Heart right ventricle (tissue), 16 donors: ENCODE measurements around the gene DOCK2. TPM values are rescaled to one million over a fixed set of nuclear protein-coding genes. Genes with fewer than 3 reads are reported as not detected.

Source experiments
- ATAC-seq, 8 donors: fragments of 200-7000 bp; cut with Tn5 transposase; one replicate each; pipeline ENCODE4 v1.9.1; 2020; ENCODE audit warnings: mild to moderate bottlenecking in 8 of 8, moderate library complexity in 8 of 8, moderate number of reproducible peaks in 1 of 8
- DNase-seq, 2 donors: peaks; one replicate each; pipeline ENCODE4 v3.0.0-alpha.2; 2020
- H3K27ac ChIP-seq, 10 donors: fragments of 200-600 bp; sonication (generic) in 2 of 10; one replicate each; pipeline versions ENCODE4 v1.5.0 to v1.8.0; 2020 to 2022; ENCODE audit warnings: mild to moderate bottlenecking in 3 of 10
- H3K27me3 ChIP-seq, 7 donors: fragments of 200-600 bp; one replicate each; pipeline ENCODE4 v1.8.0; 2021 to 2022; ENCODE audit warnings: mild to moderate bottlenecking in 2 of 7
- H3K36me3 ChIP-seq, 9 donors: fragments of 200-600 bp; sonication (generic) in 1 of 9; one replicate each; pipeline versions ENCODE4 v1.5.0 to v1.8.0; 2020 to 2022; ENCODE audit warnings: mild to moderate bottlenecking in 2 of 9
- H3K4me1 ChIP-seq, 9 donors: fragments of 200-600 bp; sonication (generic) in 1 of 9; one replicate each; pipeline versions ENCODE4 v1.5.0 to v1.8.0; 2020 to 2022; ENCODE audit warnings: mild to moderate bottlenecking in 4 of 9
- H3K4me3 ChIP-seq, 10 donors: fragments of 200-600 bp; sonication (generic) in 2 of 10; one replicate each; pipeline versions ENCODE4 v1.5.0 to v1.8.0; 2020 to 2022; ENCODE audit warnings: mild to moderate bottlenecking in 7 of 10, moderate library complexity in 2 of 10
- H3K9me3 ChIP-seq, 11 donors: fragments of 200-600 bp in 10 of 11; sonication (generic) in 2 of 11; one replicate each; pipeline versions ENCODE4 v1.5.0 to v1.8.0; 2013 to 2022; ENCODE audit warnings: mild to moderate bottlenecking in 2 of 11, control low read depth in 1 of 11, moderate library complexity in 1 of 11
- WGBS, 2 donors: extraction: QIAGEN DNeasy Blood & Tissue Kit; methylation state at CpG; one replicate each; pipeline ENCODE4 v1.1.7; 2013; ENCODE audit warnings: inconsistent platforms in 1 of 2; 5-methylcytosine and 5-hydroxymethylcytosine counted together
- intact Hi-C, 10 donors: fragments of 100-400 bp; cut with DNase I; formaldehyde crosslinking; loops; one replicate each; pipeline versions ENCODE4 v1.11.1 to v1.14.2; 2022
- polyA plus RNA-seq, 2 donors: library from polyadenylated mRNA; stranded (reverse); fragments of 200-250 nt; gene quantifications; one replicate each; pipeline ENCODE4 v1.2.3, GENCODE V29; 2013
- total RNA-seq, 10 donors: library from RNA; stranded (reverse); fragmentation: NEBNext Ultra II Directional in 3 of 10; extraction: Animal tissue kit (Norgen Biotek cat#: 25700) in 3 of 10; gene quantifications; one replicate each; pipeline versions ENCODE4 v1.2.1 to v1.2.4, GENCODE V29; 2021 to 2023
- TF ChIP-seq, protein P1 (sequence below), 9 donors: fragments of 200-600 bp; sonication (generic) in 2 of 9; IDR thresholded peaks; one replicate each; pipeline versions ENCODE4 v1.5.0 to v1.8.0; 2021 to 2022; ENCODE audit warnings: antibody characterized with exemption in 9 of 9, mild to moderate bottlenecking in 5 of 9, moderate library complexity in 1 of 9
- donor health status: Arrhythmogenic right ventricular cardiomyopathy.
- donor health status: ischemic (EF 13 %, LVEDD 7.1; RV severe dilation, severe dysfunction).
- donor health status: healthy with polysubstance abuse.
- donor health status: DM: no; HTN: yes; CAD: no.
- donor health status: DM: no; HTN: no; CAD: no.
- donor health status: ischemic (EF 25% LVEDD 6.9; RV normal size, moderate dysfunction).
- donor health status: ischemic (EF 25% LVEDD 5.7; RV mildly dilated, moderate dysfunction).
- donor health status: healthy.
- donor health status: DM: yes; HTN: yes; CAD: no.
- donor health status: Ischemic cardiomyopathy.
- donor health status: ischemic (EF 35%, LVEDD 5.7; RV mildly dilated, moderate dysfunction).
- donor health status: nonischemic (EF 11% LVEDD 7.7; RV severe dilation, severe dysfunction).
- donor health status: DM: yes; HTN: yes; CAD: no.
- donor health status: PGD.
- donor health status: ischemic (EF 29% LVEDD 5.4; RV normal size, mild dysfunction).
- donor health status: nonischemic (EF 23%, LVEDD 6.1; RV moderate dilation, normal function).

Gene DOCK2
- total and polyA plus RNA-seq, 12 donors = 1.2 to 24.6 (median 4.2) TPM

DNA sequence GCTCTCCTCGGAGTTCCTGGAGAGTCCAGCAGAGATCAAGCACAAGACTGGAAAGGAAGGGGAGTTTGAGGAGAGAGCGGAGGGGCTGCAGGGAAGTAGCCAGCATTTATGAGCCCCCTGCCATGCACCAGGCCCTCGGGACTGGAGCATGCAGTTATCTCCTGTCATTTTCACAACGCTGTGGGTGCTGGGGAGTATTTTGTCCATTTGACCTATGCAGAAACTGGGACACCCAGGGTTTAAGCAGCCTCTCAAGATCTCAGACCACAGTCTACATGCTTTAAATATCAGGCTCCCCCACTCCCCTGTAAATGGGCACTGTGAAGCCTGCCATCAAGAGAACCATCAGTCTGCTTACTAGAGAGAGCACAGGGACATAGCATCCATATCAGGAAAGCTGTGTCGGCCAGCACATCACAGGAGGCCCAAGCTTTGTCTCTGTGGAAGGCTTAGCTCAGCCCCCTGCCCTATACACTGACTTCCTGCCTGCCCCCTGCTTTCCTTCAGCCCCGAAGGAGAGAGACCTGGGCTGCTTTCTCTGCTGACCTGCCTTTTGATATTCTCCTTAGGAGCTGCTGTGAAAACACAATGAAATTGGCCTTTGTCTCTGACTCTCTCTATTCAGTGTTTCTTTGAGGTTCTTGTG lies 475.9 kb downstream of the DOCK2 start:
- ATAC-seq (no peak), DNase-seq (no peak)
- 64 to 68% methylated on average over 6 of the region's 6 CpGs for WGBS, 2 donors
- intact Hi-C loops = no loop called here
- TF ChIP-seq, protein P1, sequence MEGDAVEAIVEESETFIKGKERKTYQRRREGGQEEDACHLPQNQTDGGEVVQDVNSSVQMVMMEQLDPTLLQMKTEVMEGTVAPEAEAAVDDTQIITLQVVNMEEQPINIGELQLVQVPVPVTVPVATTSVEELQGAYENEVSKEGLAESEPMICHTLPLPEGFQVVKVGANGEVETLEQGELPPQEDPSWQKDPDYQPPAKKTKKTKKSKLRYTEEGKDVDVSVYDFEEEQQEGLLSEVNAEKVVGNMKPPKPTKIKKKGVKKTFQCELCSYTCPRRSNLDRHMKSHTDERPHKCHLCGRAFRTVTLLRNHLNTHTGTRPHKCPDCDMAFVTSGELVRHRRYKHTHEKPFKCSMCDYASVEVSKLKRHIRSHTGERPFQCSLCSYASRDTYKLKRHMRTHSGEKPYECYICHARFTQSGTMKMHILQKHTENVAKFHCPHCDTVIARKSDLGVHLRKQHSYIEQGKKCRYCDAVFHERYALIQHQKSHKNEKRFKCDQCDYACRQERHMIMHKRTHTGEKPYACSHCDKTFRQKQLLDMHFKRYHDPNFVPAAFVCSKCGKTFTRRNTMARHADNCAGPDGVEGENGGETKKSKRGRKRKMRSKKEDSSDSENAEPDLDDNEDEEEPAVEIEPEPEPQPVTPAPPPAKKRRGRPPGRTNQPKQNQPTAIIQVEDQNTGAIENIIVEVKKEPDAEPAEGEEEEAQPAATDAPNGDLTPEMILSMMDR (IDR thresholded peaks at IDR 0.05) = no peak
- H3K36me3 ChIP-seq = no peaks in the 10 kb centered on the region
- no peaks in the 10 kb centered on the region for H3K27me3 ChIP-seq
- peaks cover 0 to 7% (median 0%) of the 10 kb centered on the region in 11 donors for H3K9me3 ChIP-seq
- peak overlapping the region in 1 of 10 donors; percentile 18 for H3K27ac ChIP-seq
- H3K4me3 ChIP-seq = no peak overlapping the region
- H3K4me1 ChIP-seq = no peaks in the 10 kb centered on the region

DNA sequence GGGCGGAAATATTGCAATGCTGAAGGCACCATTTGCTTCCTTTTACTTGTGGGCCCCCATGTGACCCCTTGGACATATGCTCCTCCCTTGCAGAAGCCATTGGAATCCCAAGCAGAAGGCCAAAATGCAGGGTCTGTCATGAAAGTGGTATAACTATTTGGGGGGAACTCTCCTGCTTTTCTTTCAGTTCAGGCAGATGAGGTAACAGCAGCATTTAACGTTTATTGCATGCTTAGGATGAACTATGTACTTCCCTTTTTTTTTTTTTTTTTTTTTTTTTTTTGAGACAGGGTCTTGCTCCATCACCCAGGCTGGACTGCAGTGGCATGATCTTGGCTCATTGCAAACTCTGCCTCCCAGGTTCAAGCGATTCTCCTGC lies 476.4 kb downstream of the DOCK2 start:
- no peak for ATAC-seq
- Histone ChIP-seq H3K4me1 (no peaks in the 10 kb centered on the region), H3K4me3 (no peak overlapping the region), H3K27me3 (no peaks in the 10 kb centered on the region), H3K9me3 (peaks cover 0 to 7% (median 0%) of the 10 kb centered on the region in 11 donors), H3K36me3 (no peaks in the 10 kb centered on the region), H3K27ac (no peak overlapping the region)
- intact Hi-C loops = no loop called here
- TF ChIP-seq, protein P1 (IDR thresholded peaks at IDR 0.05) = no peak
- 75 to 83% methylated on average over 3 of the region's 3 CpGs for WGBS, 2 donors
- DNase-seq = no peak

DNA sequence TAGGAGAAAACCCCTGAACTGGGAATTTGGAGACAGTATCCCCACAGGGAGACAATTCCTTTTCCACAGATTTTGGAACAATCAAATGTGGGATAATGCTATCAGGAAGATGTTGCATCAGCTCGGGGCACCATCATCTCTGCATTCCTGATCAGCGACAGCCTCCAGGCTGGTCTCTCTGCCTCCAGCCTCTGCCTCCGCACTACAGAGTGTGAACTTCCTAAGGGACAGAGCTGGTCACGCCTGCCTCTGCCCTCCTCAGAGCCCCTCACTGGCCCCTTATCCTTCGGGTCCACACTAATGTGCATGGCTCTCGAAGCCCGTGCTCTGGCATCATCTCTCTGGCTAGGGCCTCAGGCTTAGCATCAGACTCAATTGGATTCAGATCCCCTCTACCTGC lies 477.2 kb downstream of the DOCK2 start:
- TF ChIP-seq, protein P1 (IDR thresholded peaks at IDR 0.05) = no peak
- Histone ChIP-seq H3K27me3 (no peaks in the 10 kb centered on the region), H3K4me3 (no peak overlapping the region), H3K27ac (no peak overlapping the region), H3K4me1 (no peaks in the 10 kb centered on the region), H3K36me3 (no peaks in the 10 kb centered on the region), H3K9me3 (peaks cover 0 to 7% (median 0%) of the 10 kb centered on the region in 11 donors)
- 79 to 91% methylated on average over 7 of the region's 7 CpGs for WGBS, 2 donors
- intact Hi-C loops = no loop called here
- DNase-seq = no peak
- no peak for ATAC-seq

DNA sequence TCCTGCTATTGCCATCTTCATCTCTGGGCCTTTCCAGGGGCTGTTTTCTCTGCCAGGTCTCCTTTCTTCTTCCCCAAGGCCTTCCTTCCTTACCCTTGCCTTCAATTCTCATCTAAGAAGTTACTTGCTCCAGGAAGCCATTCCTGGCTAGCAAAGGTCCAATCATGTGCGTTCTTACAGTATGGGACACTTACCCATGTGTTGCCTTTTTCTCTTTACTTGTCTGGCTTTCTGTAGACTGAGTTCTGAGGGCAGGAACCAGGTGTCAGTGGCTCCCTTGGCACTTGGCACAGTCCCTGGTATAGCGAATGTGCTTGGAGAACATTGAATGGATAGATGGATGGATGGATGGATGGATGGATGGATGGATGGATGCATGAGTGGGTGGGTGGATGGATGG lies 478.9 kb downstream of the DOCK2 start:
- H3K9me3 ChIP-seq = peaks cover 0 to 7% (median 0%) of the 10 kb centered on the region in 11 donors
- intact Hi-C loops = no loop called here
- no peak overlapping the region for H3K27ac ChIP-seq
- no peaks in the 10 kb centered on the region for H3K4me1 ChIP-seq
- DNase-seq (no peak), ATAC-seq (no peak)
- no peaks in the 10 kb centered on the region for H3K36me3 ChIP-seq
- peaks cover 0 to under 1% (median 0%) of the 10 kb centered on the region in 7 donors for H3K27me3 ChIP-seq
- H3K4me3 ChIP-seq = no peak overlapping the region
- 88 to 90% methylated on average over 2 of the region's 2 CpGs for WGBS, 2 donors
- TF ChIP-seq, protein P1 (IDR thresholded peaks at IDR 0.05) = no peak
